HG03460 (cell line): Measurements from ENCODE around the gene CEP55.
"Not testable (repeated sequence)": the region's sequence is repeated elsewhere in the genome, so short reads cannot be mapped to it uniquely, and the experiment has no call there.

Experiments used
- ATAC-seq: cut with Tn5 transposase; IDR thresholded peaks from one replicate; pipeline ENCODE4 v1.9.1; 2021; ENCODE audit not compliant: unreplicated experiment

Gene CEP55

DNA sequence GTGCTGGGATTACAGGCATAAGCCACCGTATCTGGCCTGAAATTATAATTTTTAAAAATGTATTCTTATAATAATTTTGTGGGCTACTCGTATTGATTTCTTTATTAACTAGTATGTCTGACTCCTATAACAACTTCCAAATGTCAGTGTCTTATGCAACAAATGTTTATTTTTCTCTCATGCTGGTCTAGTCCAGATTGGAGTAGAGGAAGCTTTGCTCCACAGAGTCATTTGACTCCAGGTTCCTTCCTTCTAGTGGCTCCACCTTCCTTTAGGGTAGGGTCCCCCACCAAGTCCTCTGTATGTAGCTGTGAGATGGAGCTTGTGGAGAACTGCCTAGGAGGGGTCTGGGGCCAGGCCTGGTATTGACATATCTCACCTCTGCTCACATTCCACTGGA, 8.7 kb downstream of the CEP55 start:
- ATAC-seq: no peak

DNA sequence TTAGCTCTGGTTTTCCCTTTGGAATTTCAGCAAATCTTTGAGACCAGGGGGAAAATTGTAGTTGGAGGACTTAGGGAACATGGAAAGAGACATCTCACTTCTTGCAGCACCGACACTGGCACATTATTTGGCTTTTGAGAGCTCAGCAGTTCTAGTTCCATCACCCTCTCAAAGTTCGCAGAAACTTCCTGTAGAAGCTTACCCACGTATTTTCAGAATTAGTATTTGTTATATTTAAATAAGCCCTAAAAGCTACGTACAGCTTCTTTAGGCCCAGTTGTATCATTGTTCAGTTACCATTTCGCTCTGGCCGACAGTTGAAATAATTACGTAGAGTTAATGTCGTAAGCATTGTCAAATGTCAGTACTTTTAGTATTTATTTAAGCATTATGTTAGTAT, 13.4 kb downstream of the CEP55 start:
- ATAC-seq: no peak

DNA sequence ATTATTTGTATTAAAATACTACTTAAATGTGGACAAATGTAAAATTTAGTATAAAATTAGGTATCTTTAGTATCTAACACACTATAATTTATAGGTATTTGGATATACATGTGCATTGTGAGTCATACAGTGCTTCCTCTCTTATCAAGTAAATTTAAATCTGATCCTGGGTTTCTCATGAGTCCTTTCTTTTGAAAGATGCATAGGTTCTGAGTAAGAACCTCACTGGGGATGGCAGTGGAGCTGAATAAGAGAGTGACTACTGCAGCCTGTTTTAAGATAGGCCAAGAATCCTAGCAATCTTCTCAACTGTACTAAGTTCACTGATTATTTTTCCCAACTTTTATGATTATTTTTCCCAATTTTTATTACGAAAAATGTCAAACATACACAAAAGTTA, 16.2 kb downstream of the CEP55 start:
- no peak for ATAC-seq

DNA sequence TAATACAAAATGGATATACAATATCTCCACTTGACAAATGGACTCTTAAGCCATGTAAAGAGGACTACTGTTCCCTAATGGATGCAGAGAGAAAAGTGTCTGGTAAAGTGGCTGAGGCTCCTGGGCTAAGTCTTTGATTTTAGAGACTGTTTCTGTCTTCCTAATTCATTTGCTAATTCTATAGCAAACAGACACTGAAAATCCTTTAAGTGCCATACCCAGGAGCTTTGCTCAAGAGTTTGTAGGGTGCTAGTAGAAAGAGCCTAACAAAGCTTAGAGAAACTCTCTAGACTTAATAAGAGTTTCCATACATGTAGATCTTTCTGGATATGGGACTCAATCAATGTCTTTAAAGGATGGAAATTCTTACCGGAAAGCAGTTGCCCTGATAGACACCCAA, 16.7 kb downstream of the CEP55 start:
- ATAC-seq: no peak

DNA sequence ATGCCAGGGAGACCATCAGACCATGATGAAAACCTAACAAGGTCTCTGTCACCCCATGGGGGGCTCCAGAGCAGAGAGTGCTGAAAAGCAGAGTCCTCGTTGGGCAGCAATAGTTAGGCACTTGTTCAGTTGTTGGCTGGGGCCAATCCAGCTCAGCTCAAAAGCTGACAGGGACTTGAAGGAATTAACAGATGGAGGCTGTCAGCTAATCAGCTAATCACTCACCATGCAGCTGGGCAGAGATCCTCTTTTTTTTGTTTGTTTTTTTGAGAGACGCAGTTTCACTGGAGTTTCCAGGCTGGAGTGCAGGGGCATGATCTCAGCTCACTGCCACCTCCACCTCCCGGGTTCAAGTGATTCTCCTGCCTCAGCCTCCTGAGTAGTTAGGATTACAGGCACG, 18.1 kb downstream of the CEP55 start:
- no peak for ATAC-seq

DNA sequence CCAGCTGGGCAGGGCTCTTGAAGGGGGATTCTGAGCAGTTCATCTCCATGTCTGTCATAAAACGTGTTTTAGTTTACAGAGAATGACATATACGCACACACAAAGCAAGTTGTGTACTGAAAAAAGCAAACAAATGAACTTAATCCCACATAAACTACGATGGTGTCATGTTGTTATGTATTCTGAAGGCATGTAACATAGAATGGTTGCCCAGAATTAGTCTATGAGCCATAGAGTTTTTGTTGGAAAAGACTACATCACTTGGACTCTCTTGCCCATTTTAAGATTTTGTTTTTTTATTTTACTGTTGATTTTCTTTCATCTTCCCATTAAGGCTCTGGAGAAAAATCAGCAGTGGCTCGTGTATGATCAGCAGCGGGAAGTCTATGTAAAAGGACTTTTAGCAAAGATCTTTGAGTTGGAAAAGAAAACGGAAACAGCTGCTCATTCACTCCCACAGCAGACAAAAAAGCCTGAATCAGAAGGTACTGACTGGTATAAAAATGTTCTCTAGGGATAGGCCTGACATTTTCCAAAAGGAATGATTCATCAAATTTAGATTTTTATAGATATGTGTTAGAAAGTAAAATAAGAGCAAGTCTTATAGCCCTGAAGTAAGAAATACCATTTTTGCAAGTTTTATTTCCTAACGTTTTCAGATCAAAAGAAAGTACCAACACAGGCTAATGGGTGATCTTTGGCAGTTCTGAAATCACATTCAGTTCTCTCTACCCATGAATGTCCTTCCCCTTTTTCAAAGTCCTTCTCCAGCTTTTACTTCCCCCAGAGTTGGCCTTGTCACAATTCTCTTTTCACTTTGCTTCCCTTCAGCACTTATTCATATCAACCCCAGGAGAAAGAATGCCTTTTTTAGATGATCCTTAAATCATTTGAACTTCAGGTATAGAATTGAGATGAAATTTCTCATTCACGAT, 18.9 kb downstream of the CEP55 start:
- ATAC-seq: no peak

DNA sequence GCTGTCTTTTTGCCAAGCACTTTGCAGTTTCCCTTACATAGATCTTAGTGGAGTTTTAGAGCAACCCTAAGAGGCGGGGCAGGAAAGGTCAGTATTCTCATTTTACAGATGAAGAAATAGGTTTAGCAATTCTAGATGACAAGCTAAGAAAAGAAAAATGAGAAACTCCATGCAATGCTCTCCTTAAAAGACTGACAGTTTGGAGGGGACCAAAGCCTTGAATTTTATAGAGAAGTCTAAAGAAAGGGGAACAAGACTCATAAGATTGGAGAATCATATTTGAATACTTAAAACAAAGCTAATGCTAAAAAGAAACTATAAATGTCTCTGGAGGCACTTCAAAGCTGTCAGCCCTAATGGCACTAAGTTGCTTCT, 19.6 kb downstream of the CEP55 start:
- no peak for ATAC-seq

DNA sequence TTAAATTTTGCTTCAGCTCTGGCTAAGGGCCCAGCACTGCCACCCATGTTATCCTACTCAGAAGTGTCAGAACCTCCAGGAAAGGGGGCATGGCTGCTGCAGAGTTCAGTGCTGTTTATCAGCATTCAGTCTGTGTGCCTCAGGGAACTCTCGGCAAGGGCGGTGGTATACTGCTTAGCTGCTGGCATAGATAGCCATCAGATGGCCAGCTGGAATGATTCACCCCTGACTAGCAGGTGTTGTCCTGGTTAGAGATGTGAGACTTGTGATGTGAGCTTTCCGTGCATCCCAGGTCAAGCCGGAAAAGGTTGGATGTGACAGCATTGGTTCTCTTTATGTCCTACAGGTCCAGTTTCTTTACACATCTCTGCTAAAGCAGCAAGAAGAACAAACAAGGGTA, 22.1 kb downstream of the CEP55 start:
- ATAC-seq: no peak

DNA sequence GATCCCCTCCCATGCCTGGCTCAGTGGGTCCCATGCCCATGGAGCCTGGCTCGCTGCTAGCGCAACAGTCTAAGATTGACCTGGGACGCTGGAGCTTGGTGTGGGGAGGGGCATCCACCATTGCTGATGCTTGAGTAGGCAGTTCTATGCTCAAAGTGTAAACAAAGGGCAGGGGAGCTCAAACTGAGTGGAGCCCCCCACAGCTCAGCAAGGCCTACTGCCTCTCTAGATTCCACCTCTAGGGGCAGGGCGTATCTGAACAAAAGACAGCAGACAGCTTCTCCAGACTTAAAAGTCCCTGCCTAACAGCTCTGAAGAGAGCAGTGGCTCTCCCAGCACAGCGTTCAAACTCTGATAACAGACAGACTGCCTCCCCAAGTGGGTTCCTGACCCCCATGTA, 38.9 kb downstream of the CEP55 start:
- ATAC-seq: no peak

DNA sequence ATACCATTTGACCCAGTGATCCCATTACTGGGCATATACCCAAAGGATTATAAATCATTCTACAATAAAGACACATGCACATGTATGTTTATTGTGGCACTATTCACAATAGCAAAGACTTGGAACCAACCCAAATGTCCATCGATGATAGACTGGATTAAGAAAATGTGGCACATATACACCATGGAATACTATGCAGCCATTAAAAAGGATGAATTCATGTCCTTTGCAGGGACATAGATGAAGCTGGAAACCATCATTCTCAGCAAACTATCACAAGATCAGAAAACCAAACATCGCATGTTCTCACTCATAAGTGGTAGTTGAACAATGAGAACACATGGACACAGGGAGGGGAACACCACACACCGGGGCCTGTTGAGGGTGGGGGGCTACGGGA, 44.5 kb downstream of the CEP55 start:
- not testable (repeated sequence) for ATAC-seq

DNA sequence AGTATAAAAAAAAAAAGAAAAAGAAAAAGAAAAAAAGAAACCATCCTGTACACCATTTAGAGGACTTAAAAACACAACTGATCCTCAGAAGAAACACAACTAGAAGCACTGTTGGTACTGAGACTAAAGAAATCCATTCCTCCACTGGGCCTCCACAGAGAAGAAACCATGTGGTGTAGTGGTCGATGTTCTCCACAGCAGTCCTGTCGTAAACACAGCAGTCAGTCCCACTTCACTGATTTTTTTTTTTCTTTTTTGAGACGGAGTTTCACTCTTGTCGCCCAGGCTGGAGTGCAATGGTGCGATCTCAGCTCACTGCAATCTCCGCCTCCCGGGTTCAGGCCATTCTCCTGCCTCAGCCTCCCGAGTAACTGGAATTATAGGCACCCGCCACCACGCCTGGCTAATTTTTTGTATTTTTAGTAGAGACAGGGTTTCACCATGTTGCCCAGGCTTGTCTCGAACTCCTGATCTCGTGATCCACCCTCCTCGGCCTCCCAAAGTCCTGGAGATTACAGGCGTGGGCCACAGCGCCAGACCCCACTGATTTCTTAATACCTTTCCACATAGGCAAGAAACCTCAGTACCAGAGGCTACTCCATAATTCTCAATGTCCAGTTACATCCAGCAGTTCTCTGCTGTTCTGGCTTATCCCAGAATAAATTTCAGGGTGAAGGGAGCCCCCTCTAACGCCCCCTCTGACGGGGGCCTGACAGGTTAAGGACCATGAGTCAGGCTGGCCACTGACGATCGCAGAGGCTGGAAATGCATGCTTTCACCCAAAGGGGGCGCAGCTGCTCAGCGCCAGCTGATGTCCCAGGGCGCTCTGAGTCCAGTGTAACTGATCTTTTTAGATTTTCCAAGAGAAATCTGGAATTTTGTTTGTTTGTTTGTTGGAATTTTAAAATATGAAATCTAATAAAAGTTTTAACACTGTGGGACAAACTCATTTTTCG, 45.3 kb downstream of the CEP55 start:
- ATAC-seq: no peak

DNA sequence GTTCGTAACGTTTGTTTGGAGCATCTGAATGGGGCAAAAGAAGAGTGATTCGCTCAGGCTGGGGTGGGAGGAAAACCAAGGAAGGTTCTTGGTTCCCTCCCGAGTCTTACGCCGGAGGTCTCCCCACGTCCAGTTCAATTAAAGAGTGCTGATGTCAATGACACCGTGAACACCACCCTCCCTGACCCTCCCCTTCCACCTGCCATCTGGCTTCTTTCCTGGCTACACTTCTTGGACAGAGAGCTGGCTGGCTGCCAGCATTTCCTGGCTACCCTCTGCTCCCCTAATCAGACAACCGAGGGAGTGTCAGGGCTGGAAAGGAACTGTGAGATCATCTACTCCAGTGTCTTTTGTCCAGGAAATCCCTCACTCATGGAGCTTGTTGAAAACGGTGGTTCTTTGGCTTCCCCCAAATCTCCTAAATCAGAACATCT, 46.0 kb downstream of the CEP55 start:
- ATAC-seq: no peak

DNA sequence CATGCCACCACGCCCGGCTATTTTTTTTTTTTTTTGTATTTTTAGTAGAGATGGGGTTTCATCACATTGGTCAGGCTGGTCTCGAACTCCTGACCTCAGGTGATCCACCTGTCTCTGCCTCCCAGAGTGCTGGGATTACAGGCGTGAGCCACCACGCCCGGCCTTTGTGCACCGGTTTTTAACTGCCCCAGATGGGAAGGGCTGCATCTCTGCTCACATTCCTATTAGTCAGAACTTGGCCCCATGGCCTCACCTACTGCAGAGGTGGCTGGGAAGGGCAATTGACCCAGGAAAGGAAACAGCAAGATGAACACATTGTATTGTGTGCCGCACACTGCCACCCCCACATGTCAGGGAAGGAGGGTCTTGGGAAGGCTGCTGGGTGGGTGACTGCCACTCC, 50.6 kb downstream of the CEP55 start:
- not testable (repeated sequence) for ATAC-seq

DNA sequence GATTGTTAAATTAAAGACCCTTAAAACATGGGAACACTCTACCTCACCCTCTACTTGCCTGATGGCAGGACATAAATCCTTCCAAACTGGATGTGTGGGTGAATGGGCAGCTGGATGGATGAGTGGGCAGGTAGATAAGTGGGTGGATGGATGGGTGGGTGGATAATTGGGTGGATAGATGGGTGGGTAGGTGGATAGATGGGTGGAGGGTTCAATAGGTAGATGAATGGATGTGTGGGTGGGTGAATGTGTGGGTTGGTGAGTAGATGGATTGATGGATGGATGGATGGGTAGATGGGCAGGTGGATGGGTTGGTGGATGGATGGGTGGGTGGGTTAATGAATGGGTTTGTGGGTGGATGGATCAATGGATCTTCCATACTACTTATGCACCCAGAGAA, 51.1 kb downstream of the CEP55 start:
- no peak for ATAC-seq

DNA sequence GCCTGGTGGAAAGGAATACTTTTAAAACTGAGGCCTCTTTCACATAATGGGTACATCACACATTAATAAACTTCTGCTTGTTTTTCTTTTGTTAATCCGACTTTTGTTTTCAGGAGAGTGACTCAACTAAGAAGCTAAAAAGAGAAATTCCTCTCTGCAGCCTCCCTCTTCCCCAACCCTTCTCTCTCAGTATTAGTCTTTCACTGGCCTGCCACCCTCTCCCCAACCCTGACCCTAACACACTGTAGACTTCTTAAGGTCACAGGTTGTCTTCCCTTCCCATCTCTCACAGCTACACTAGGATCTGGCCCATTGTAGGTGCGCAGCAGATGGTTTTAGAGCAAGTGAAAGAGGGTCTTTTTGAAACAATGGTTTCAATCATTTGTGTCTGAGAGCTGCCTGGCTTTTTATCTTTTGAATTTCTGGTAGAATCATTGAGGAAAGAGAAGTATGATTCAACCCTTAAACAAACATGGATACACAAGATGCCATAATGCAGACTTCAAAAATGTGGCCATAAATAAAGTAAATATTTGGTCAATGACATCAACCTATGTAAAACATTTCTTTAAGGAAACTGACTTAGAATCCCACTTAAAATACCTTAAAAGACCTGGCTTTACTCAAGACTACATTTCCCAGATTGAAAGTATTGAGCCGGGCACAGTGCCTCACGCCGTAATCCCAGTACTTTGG, 52.1 kb downstream of the CEP55 start:
- no peak for ATAC-seq

DNA sequence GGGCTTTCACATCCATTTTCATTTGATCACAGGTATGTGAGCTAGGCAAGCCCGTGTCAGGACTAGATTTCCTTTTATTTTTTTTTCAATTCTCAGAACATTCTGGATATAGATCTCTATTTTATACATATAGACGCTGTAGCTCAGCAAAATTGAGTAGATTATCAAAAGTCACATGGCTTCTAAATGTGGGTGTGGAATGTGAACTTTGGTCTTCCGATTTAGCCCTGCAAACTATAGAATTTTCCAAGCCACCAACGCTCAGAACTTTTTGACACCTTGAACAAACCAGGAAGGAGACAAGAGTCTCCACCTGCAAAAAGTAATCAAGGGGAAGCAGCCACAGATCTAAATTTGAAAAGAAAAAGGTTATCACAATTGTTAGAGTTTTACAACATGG, 54.2 kb downstream of the CEP55 start:
- no peak for ATAC-seq

DNA sequence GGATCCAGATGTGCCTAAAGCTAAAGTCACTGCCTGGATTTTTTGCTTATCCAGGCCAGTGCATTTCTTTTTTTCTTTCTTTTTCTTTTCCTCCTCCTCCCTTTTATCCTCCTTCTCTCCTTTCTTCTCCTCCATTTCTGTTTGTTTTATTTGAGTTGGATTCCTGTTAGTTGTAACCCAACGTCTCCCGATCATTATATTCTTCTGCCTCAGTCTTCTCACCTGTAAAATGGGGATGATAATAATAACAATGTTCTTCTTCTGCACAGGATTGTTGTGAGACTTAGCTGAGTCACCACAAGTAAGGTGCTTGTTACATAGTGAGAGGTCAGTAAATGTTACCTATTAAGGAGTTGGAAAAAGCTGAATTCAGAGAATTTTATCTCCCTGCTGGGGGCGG, 56.4 kb downstream of the CEP55 start:
- ATAC-seq: no peak

DNA sequence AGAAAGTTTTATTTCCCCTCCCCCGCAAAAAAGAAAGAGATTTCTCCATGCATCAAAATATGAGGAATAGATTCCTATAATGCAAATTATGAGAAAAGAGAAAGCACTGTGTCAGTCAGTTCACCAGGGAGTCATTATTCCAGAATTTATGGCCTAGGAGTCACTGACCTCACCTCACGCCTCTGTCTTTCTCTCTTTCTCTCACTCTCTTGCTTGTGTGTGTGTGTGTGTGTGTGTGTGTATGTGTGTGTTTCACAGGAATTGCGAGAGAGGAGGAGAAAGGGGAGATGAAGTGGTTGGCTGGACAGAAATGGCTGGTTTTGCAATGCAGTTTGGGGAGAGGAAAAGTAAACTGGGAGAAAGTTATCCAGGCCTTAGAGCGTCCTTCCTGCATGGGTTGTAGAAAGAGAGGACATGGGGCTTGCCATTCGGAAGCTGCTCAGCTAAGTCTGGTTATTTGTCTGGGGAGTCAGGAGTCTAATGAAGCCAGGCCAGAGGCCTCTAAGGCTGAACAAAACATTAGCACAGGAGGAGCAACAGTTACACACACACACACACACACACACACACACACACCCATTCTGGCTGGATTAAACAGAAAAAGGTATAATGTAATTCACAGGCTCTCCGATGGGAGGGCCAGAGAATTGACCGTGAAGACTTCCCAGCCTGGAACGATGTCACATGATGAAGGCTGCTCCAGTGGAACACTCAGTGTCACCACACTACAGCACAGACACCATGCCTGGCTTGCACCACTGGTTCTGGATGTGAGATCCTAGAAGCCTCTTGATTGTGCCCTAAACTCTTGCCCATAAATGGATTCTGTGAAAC, 57.3 kb downstream of the CEP55 start:
- ATAC-seq: no peak

DNA sequence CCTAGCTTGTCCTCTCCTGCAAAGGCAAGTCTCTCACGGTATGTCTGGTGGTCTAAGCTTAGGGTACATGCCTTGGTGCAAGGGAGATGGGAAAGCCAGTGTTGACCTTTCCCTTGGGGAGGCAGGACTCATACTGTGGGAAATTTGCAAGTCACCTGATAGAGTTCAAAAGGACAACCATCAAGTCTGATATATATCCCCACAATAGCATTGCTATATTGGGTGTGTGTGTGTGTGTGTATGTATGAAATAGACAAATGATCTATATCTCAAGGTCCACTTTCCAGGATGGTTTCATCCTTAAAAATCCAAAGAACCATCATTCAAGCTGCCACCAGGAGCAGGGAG, 57.9 kb downstream of the CEP55 start:
- no peak for ATAC-seq

DNA sequence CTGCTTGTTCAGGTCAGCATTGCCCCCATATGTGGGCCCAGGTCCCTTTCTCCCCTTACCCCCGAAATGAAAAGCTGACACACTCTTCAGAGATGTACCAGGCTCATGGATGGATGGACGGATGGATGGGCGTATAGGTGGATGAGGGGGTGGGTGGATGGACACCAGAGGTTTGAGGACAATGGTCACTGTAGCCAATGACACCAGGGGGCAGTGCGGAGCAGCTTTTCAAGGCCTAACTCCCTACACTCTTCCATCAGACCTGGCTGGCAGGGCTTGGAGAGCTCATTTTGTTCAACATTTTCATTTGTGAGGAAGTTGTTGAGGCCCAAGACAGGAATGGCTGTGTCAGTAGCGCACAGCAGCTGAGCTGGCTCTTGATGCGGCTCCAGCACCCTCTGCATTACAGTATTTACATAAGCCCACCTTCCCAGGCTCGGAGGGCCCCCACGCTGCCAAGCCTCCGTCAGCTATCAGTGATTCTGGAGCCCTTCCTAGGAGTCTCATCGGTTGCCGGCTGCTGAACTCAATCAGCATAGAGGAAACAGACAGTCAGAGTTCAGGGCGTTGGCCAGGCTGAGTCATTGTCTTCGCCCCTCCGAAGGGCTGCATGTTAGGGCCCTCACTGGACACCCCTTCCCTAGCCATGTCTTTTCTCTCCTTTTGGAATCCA, 58.5 kb downstream of the CEP55 start:
- no peak for ATAC-seq
